Measurements from ENCODE around the gene UBE2S.

UBE2S gene

GRCh38 chr19:55353356-55353802 is 54.2 kb downstream of the UBE2S start:
- no peak overlapping the region for H3K27ac ChIP-seq (ENCODE audit: low read depth, low read length)
- no peaks in the 10 kb centered on the region for H3K9me3 ChIP-seq (ENCODE audit: control insufficient read depth in 1 of 2, low read length in 2 of 2)
- peaks cover 27 to 36% of the 10 kb centered on the region in 2 donors for H3K27me3 ChIP-seq (ENCODE audit: control insufficient read depth in 1 of 2, insufficient read depth in 2 of 2, low read length in 2 of 2)
- peak overlapping the region; percentile 48 to 63 for H3K4me3 ChIP-seq (ENCODE audit: low read depth in 1 of 2, low read length in 2 of 2)
- H3K36me3 ChIP-seq (ENCODE audit: control insufficient read depth in 1 of 2, insufficient read depth in 2 of 2, low read length in 2 of 2), result no peaks in the 10 kb centered on the region
- H3K4me1 ChIP-seq (ENCODE audit: control insufficient read depth in 1 of 2, insufficient read depth in 2 of 2, low read length in 2 of 2), result peaks cover 17 to 28% of the 10 kb centered on the region in 2 donors
- no peak overlapping the region for H3K9ac ChIP-seq (ENCODE audit: low read depth in 1 of 2, low read length in 2 of 2)

GRCh38 chr19:55352549-55353145 is 54.9 kb downstream of the UBE2S start:
- no peak overlapping the region for H3K4me3 ChIP-seq (ENCODE audit: low read depth in 1 of 2, low read length in 2 of 2)
- H3K36me3 ChIP-seq (ENCODE audit: control insufficient read depth in 1 of 2, insufficient read depth in 2 of 2, low read length in 2 of 2), result no peaks in the 10 kb centered on the region
- peaks cover 27 to 36% of the 10 kb centered on the region in 2 donors for H3K27me3 ChIP-seq (ENCODE audit: control insufficient read depth in 1 of 2, insufficient read depth in 2 of 2, low read length in 2 of 2)
- no peak overlapping the region for H3K9ac ChIP-seq (ENCODE audit: low read depth in 1 of 2, low read length in 2 of 2)
- peaks cover 17 to 28% of the 10 kb centered on the region in 2 donors for H3K4me1 ChIP-seq (ENCODE audit: control insufficient read depth in 1 of 2, insufficient read depth in 2 of 2, low read length in 2 of 2)
- H3K27ac ChIP-seq (ENCODE audit: low read depth, low read length), result no peak overlapping the region
- no peaks in the 10 kb centered on the region for H3K9me3 ChIP-seq (ENCODE audit: control insufficient read depth in 1 of 2, low read length in 2 of 2)

- Histone ChIP-seq H3K36me3 (ENCODE audit: control insufficient read depth in 1 of 2, insufficient read depth in 2 of 2, low read length in 2 of 2) (no peaks in the 10 kb centered on the region), H3K4me3 (ENCODE audit: low read depth in 1 of 2, low read length in 2 of 2) (no peak overlapping the region), H3K27ac (ENCODE audit: low read depth, low read length) (no peak overlapping the region), H3K9ac (ENCODE audit: low read depth in 1 of 2, low read length in 2 of 2) (no peak overlapping the region), H3K27me3 (ENCODE audit: control insufficient read depth in 1 of 2, insufficient read depth in 2 of 2, low read length in 2 of 2) (peaks cover 27 to 34% of the 10 kb centered on the region in 2 donors), H3K4me1 (ENCODE audit: control insufficient read depth in 1 of 2, insufficient read depth in 2 of 2, low read length in 2 of 2) (peaks cover 17 to 28% of the 10 kb centered on the region in 2 donors), H3K9me3 (ENCODE audit: control insufficient read depth in 1 of 2, low read length in 2 of 2) (no peaks in the 10 kb centered on the region)
These were observed 55.5 kb downstream of the UBE2S start for GRCh38 chr19:55352040-55352439.

- H3K27ac ChIP-seq (ENCODE audit: low read depth, low read length), result no peak overlapping the region
- peaks cover 20 to 28% of the 10 kb centered on the region in 2 donors for H3K4me1 ChIP-seq (ENCODE audit: control insufficient read depth in 1 of 2, insufficient read depth in 2 of 2, low read length in 2 of 2)
- peaks cover 27 to 32% of the 10 kb centered on the region in 2 donors for H3K27me3 ChIP-seq (ENCODE audit: control insufficient read depth in 1 of 2, insufficient read depth in 2 of 2, low read length in 2 of 2)
- H3K9me3 ChIP-seq (ENCODE audit: control insufficient read depth in 1 of 2, low read length in 2 of 2), result no peaks in the 10 kb centered on the region
- H3K36me3 ChIP-seq (ENCODE audit: control insufficient read depth in 1 of 2, insufficient read depth in 2 of 2, low read length in 2 of 2), result peaks cover 0 to 3% of the 10 kb centered on the region in 2 donors
- no peak overlapping the region for H3K4me3 ChIP-seq (ENCODE audit: low read depth in 1 of 2, low read length in 2 of 2)
- no peak overlapping the region for H3K9ac ChIP-seq (ENCODE audit: low read depth in 1 of 2, low read length in 2 of 2)
These were observed 56.8 kb downstream of the UBE2S start for GRCh38 chr19:55350620-55351315.
